Measurements from ENCODE around the gene PRR5L.

PRR5L gene, protein sequence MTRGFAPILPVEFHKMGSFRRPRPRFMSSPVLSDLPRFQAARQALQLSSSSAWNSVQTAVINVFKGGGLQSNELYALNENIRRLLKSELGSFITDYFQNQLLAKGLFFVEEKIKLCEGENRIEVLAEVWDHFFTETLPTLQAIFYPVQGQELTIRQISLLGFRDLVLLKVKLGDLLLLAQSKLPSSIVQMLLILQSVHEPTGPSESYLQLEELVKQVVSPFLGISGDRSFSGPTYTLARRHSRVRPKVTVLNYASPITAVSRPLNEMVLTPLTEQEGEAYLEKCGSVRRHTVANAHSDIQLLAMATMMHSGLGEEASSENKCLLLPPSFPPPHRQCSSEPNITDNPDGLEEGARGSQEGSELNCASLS

DNA sequence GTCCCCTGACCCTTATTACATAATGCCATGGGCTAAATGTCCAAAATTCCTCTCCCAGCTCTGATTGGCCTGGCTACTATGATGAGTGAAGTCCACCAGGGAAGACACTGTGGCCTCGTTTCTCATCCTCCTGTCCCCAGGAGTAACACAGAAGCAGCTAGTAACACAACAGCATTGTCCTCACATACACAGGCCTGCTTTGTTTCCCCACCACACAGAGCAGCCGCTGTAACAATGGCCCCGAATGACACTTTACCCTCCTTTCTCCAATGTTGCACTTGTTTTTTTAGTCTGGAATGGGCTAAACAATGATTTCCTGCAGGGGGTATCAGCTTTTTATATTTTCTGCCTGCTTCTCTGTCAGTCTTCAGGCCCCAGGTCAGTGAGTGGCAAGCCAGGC lies at the start of gene PRR5L:
PRR5L (plus strand) TSS at position 363 of the 400 bp plus-strand sequence. CDS start 104,834 bp downstream, outside the sequence.
- DNase-seq (ENCODE audit: extremely low read depth in 1 of 2, low read depth in 1 of 2) = no peak

DNA sequence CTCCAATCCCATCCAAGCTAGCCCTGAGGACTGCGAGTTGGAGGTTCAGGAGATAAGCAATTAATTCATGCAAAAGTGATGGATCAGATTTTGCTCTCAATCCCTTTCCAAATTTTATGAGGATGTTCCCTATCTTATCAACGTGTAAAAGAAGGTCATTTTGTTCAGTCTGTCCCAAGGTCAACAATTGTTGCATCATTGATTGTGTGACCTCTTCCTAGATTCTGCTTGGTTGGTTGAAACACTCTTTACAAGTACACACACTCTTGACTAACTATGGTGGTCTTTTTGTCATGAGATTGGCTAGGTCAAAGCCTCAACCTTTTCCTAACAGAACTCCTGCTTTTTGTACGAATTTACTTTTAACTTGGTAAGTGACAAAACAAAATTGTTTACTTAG lies 48.6 kb upstream of the PRR5L start:
- no peak for DNase-seq (ENCODE audit: extremely low read depth in 1 of 2, low read depth in 1 of 2)

- DNase-seq (ENCODE audit: extremely low read depth in 1 of 2, low read depth in 1 of 2) = no peak
These were observed 47.7 kb upstream of the PRR5L start for GRCh38 chr11:36248436-36248835.

- DNase-seq (ENCODE audit: extremely low read depth in 1 of 2, low read depth in 1 of 2) = no peak
These were observed 46.8 kb upstream of the PRR5L start for GRCh38 chr11:36249246-36249645.

GRCh38 chr11:36251823-36252222 lies 44.3 kb upstream of the PRR5L start:
- no peak for DNase-seq (ENCODE audit: extremely low read depth in 1 of 2, low read depth in 1 of 2)

GRCh38 chr11:36253238-36253637 lies 42.9 kb upstream of the PRR5L start:
- DNase-seq (ENCODE audit: extremely low read depth in 1 of 2, low read depth in 1 of 2) = no peak

DNA sequence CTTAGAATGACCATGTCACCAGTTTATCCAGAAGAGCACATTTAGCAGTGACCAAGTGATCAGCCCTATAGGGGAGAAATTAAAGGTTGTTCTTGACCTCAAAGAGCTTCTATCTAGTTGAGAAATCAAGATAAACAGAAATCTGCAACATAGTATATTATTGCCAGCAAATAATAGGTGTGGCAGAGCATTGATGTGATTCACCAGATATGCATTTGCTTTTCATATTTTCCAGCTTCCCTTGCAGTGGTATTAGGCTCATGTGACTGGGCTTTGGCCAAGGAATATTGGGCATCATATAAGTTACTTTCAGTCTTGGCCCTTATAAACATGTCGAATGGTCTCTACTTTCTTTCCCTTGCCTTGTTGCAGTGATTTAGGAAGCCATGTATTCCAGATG lies 41.4 kb upstream of the PRR5L start:
- no peak for DNase-seq (ENCODE audit: extremely low read depth in 1 of 2, low read depth in 1 of 2)

DNA sequence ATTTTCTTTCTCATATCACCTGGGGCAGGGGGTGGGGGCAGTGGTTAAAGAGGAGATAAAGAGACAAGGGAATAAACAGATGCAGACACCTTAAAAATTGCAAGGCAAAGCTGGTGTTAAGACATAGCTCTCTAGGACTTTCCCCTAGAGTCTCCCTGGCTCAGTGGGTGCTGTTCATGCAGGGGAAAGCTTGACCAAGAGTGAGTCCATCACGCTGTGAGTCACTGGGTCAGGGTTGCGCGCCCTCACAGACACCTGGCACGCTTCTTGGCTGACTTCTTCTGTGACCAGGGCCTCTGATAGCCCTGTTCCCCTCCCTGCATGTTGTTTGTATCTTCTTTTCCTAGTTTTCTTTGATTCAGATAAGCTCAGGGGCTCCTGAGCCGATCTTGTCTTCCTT lies 38.7 kb upstream of the PRR5L start:
- DNase-seq (ENCODE audit: extremely low read depth in 1 of 2, low read depth in 1 of 2) = no peak

DNA sequence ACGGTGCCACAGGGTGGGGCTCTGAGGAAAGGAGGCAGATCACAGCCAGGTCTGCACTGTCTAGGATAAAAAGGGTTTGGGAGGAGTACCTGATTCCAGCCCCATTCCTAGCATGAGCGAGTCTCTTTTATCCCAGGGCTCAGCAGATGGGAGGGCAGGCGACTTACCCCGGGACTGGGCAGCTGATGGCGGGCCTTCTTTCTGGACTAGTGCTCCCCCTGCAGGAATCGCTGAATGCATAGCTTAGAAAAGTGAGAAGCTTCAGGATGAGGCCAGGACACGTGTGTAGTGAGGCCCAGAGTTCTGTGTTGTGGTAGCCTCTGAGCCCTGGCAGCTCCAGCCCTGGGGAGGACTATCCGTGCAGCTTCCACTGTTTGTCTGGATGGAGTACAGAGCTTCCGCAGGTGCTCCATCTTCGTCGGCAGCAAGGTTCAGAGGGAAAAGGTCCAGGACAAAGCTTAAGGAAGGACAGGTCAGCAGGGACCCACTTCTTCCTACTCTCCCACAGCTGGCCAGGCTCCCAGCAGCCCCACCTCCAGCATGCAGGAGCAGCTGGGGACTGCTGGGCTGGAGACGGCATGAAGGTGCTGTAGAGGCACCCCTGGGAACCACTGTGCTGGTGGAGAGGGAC lies 37.2 kb upstream of the PRR5L start:
- DNase-seq (ENCODE audit: extremely low read depth in 1 of 2, low read depth in 1 of 2) = no peak

GRCh38 chr11:36261094-36261493 lies 35.0 kb upstream of the PRR5L start:
- DNase-seq (ENCODE audit: extremely low read depth in 1 of 2, low read depth in 1 of 2) = no peak

DNA sequence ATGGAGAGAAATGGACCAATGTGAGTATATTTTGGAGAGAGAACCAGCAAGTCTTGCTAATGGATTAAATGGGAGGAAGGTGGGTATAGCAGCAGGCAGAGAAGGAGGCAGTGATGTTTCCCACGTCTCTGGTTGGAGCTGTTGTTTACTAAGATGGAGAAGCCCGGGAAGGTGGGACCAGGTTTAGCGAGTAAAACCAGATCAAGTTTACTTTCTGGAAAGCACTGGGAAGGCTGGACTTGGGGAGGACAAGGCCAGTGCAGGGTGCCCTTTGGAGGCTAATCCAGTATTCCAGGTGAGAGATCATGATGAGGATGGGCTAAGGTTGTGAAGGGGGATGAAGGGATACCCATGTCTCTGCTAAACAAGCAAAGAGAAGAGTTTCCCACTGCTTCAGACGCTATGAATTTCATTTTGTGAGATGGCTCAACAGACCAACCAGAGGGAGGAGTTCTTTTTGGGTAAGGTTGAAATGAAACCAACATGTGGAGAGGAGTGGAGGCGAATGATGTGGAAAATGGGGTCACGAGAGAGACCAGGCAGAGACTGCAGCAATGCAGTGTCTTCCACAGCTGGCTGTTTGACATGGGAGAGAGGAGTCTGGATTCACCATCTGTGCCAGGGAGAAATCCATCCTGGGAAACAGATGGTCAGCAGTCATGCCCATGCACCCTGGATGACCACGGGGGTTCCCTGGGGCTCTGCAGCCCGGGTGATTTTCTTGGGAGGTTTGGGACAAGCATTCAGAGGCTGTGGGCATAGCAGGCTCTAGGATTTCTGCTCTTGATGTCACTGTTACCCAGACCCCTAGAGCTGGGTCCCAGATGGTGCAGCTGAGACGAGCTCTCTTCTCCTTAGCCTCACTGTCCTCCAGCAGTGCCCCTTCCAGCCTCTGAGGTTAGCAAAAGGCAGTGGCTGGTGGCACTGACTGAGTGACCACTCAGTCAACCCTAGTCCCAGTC lies 31.8 kb upstream of the PRR5L start:
- no peak for DNase-seq (ENCODE audit: extremely low read depth in 1 of 2, low read depth in 1 of 2)

DNA sequence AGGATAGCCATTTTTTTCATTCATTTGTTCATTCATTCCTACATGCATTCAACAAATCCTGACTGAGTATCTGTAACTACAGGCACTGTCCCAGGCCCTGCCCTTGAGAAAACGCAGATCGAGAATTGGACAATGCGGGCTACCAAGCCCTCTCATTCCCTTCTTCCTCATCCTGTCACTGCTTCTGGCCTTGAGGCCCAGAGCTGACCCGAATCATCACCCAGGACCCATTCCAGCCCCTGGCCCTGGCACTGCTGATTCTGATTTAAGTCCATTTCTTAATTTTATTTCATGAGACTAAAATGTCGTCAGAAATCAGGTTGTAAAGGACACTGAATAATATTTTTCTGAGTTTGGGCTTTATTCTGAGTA lies 31.1 kb upstream of the PRR5L start:
- no peak for DNase-seq (ENCODE audit: extremely low read depth in 1 of 2, low read depth in 1 of 2)

DNA sequence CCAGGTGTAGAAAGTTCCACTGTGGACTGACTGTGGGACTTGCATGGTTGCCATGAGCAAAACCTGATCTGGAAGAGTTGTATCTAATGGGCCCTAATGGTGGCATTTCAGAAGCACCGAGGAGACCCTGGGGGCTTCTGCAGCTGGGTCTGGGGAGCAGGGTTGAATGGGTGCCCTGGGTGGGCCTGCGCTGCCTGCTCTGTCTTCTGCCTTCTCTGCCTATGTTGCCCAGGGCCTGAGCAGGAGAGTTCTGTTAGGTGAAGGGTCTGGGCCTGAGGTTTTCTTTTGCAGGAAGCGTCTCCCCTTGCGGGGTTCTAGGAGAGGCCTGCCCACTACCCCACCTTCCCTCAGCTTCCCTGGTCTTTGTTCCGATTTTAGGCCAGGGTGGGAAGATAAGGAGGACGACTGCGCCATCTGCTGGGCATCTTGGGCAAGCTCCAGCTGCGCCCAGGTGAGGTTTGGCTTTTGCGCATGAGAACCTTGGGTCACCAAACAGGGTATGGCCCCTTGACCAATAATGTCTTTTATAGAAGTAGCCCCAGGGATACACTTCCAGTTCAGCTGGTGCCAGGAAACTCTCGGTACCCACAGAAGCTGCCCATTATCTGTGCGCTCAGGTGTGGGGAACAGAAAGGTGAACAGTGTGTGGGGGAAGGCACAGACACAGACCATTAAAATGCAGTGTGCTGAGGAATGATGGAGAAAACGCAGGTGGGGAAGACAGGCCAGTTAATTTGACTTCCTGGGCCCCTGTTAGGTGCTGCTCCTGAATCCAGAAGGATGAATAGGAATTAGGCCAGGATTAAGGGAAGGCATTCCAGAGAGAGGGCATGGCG lies 30.1 kb upstream of the PRR5L start:
- DNase-seq (ENCODE audit: extremely low read depth in 1 of 2, low read depth in 1 of 2) = peak; percentile 17 to 22

DNA sequence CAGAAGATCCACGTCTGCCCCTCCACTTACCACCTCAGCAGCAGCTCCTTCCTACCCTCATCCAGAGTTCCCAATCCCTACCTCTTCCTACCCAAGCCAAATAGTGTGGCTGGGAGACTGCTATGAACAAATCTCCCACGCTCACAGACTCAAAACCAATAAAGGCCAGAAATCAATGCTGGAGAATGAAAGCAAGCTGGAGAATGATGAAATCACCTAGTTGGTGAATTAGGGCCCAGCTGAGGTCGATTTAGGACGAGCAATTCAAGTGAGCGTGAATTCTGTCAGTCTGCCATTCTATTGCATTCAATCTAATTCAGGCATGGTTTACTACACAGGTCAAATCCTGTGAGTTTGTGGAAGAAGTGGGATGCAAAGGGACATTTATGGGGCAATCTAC lies 29.3 kb upstream of the PRR5L start:
- DNase-seq (ENCODE audit: extremely low read depth in 1 of 2, low read depth in 1 of 2) = no peak

DNA sequence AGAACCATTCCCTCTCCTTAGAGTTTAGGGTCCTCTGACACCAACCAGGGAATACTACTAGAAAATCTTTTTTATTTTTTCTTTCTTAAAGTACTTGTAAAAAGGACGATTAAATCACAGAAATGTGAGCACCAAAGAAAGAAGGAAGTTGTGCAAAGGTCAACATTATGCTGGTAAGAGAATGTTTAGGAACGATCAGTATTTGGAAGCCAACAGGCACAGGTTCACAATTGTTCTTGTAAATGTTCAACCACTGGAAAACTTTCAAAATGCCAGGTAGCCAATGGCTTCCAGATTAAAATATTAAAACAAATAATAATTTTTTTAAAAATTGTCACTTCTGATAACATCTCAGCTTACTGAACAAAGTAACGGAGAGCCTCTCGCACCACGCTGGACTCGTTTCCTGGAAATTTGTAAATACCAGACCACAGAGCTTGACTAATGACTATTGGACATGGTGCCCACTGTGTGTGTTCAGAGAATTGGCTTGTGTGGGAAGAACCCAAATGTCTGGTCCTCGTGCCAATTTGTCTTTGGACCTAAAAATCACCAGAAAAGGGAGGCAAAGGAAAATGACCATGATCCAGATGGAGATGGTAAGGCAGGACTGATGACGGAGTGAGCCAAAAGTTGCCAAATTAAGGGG lies 27.6 kb upstream of the PRR5L start:
- DNase-seq (ENCODE audit: extremely low read depth in 1 of 2, low read depth in 1 of 2) = no peak

DNA sequence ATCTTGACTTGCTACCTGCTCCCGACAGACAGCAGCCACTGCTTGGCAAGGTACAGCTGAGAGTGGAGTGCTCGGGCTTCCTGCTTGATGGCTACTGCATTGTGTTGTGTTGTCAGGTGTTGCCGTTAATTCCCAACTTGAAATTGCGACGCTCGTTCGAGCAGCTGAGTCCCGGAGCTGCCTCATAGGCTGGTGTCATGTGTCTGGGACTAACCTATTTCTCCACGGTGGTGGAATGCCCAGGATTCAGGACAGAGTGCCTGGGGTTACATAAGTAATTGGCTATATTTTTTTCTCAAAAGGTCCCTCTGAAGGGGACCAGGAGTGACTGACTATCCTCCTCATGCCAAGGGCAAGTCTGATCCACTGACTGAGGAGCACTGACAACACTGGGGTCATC lies 25.4 kb upstream of the PRR5L start:
- DNase-seq (ENCODE audit: extremely low read depth in 1 of 2, low read depth in 1 of 2) = no peak

GRCh38 chr11:36271794-36272407 lies 24.2 kb upstream of the PRR5L start:
- no peak for DNase-seq (ENCODE audit: extremely low read depth in 1 of 2, low read depth in 1 of 2)

GRCh38 chr11:36273110-36273509 lies 23.0 kb upstream of the PRR5L start:
- no peak for DNase-seq (ENCODE audit: extremely low read depth in 1 of 2, low read depth in 1 of 2)

DNA sequence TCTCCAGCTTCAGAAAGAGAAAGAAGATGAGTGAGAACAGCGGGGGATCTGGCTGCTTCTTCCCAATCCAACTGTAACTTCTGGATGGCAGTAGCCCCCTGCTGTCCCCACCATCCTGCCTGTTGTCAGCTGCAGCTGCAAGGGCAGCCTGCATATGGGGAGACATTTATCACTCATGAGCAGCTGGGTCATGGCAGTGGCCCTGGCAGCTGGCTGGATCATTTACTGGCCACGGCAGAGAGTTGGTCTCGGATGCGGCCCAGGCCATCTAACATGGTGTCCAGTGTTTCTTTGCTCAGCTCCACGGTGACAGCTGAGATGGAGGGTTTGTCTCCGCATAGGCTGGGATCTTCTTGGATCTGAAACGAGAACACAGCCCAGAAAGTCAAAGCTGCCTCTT lies 21.7 kb upstream of the PRR5L start:
- DNase-seq (ENCODE audit: extremely low read depth in 1 of 2, low read depth in 1 of 2) = no peak
